Pancreas (tissue), 10 donors: Measurements from ENCODE around the gene TMX2. TPM values are rescaled to one million over a fixed set of nuclear protein-coding genes. Genes with fewer than 3 reads are reported as not detected.

ENCODE experiments used
- ATAC-seq, 4 donors: fragments of 200-7000 bp; cut with Tn5 transposase; one replicate each; pipeline versions ENCODE4 v1.8.0 to v1.9.1; 2020; ENCODE audit warnings: mild to moderate bottlenecking in 4 of 4, moderate library complexity in 4 of 4
- DNase-seq, 6 donors: peaks; one replicate each; pipeline ENCODE4 v3.0.0-alpha.2; 2020
- FAIRE-seq: peaks from 2 replicates; lab custom pipeline; 2012; peaks lifted over from hg19 to GRCh38; lab: Jason Lieb, UNC
- H3K27ac ChIP-seq, 4 donors: fragments of 200-600 bp; sonication (generic); 1 replicate in 3 of 4; 2 replicates in 1 of 4; pipeline versions ENCODE4 v1.5.0 to v1.8.0; 2020
- H3K27me3 ChIP-seq, 4 donors: fragments of 200-600 bp; one replicate each; pipeline ENCODE4 v1.8.0; 2021
- H3K36me3 ChIP-seq, 3 donors: fragments of 200-600 bp; sonication (generic) in 1 of 3; one replicate each; pipeline versions ENCODE4 v1.5.0 to v1.8.0; 2020 to 2021
- H3K4me1 ChIP-seq, 3 donors: fragments of 200-600 bp; one replicate each; pipeline ENCODE4 v1.8.0; 2021
- H3K4me3 ChIP-seq, 4 donors: fragments of 200-600 bp; sonication (generic) in 2 of 4; one replicate each; pipeline versions ENCODE4 v1.5.0 to v1.8.0; 2020 to 2021
- H3K9me3 ChIP-seq, 4 donors: fragments of 200-600 bp; one replicate each; pipeline ENCODE4 v1.8.0; 2021
- CTCF ChIP-seq, 4 donors: fragments of 200-600 bp; sonication (generic) in 3 of 4; IDR thresholded peaks; one replicate each; pipeline versions ENCODE4 v1.5.0 to v1.8.0; 2021; ENCODE audit warnings: antibody characterized with exemption in 4 of 4
- WGBS, 2 donors: extraction: QIAGEN DNeasy Blood & Tissue Kit; methylation state at CpG; one replicate each; pipeline ENCODE4 v1.1.7; 2013; 5-methylcytosine and 5-hydroxymethylcytosine counted together
- intact Hi-C, 3 donors: fragments of 100-400 bp; cut with DNase I; formaldehyde crosslinking; loops; one replicate each; pipeline versions ENCODE4 v1.11.1 to v1.14.2; 2022
- polyA plus RNA-seq, 2 donors: library from polyadenylated mRNA; stranded (reverse); fragments of 200-250 nt; gene quantifications; one replicate each; pipeline ENCODE4 v1.2.3, GENCODE V29; 2013
- total RNA-seq, 6 donors: library from RNA; stranded (reverse); fragmentation: NEBNext Ultra II Directional in 4 of 6; extraction: Animal tissue kit (Norgen Biotek cat#: 25700) in 4 of 6; gene quantifications; one replicate each; pipeline versions ENCODE4 v1.2.1 to v1.2.4, GENCODE V29; 2021 to 2023
- donor health status: healthy with polysubstance abuse.
- donor health status: DM: no; HTN: no; CAD: no; lungs with moderate emphysema.
- donor health status: DM: no; HTN: no; CAD: no.
- donor health status: control.
- donor health status: control.
- donor health status: Bipolar disorder and iron deficiency.
- donor health status: DM: yes; HTN: yes; CAD: no.
- donor health status: DM: no; HTN: no; CAD: no.
- donor health status: DM: no; HTN: no; CAD: no.
- donor health status: DM: yes; HTN: yes; CAD: no.

The TMX2 gene
- total and polyA plus RNA-seq, 8 donors, result 19.8 to 46.4 (median 34.1) TPM

DNA sequence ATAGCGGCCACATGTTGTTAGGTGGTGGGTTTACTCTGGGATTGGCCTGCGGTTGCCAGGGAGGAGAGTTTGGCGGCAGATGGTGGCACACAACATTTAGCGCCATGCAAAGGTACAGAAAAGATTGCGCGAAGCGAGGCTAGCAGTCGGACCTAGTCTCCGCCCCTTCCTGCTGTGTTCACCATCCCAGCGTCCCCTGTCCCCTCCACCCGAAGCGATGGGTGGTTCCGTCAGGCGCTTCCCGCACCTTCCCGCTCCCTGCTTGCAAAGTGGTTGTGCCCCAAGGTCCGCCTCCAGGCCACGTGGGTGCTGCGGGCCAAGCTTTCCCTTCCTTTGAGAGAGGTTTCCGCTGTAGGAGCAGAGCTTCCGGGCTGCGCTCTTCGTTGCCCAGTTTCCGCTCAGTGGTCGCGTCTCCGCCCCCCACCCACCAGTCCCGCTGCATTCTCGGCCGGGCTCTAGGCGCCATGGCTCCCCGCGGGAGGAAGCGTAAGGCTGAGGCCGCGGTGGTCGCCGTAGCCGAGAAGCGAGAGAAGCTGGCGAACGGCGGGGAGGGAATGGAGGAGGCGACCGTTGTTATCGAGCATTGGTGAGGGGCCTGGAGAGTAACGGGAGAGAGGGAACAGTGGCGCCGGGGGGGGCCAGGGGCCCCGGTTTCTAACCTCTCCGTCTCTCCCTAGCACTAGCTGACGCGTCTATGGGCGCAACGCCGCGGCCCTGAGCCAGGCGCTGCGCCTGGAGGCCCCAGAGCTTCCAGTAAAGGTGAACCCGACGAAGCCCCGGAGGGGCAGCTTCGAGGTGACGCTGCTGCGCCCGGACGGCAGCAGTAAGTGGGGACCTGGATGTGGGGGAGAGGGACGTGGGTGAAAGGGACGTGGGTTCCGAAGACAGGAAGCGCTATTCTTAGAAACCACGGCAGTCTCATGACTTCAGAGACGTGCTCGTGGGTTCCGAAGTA is 29.0 kb downstream of the TMX2 start, which contains the start of gene SELENOH:
Gene SELENOH, plus strand, starts transcription at position 360 of the 955 bp plus-strand sequence. Its CDS starts 105 bp downstream, at position 465.
- Histone ChIP-seq H3K4me1 (peaks cover 5 to 10% (median 9%) of the 10 kb centered on the region in 3 donors), H3K27ac (peak within 1 kb of the TSS; percentile 77 to 92 (median 87)), H3K27me3 (no peaks in the 10 kb centered on the region), H3K9me3 (no peaks in the 10 kb centered on the region), H3K36me3 (peaks cover 0 to 21% (median 14%) of the 10 kb centered on the region in 3 donors), H3K4me3 (peak within 1 kb of the TSS; percentile 76 to 91 (median 88))
- FAIRE-seq (no peak), DNase-seq (peak; percentile 89 to 98 (median 96)), ATAC-seq (peak; percentile 99)
- TF ChIP-seq CTCF (IDR thresholded peaks at IDR 0.05), result no peak
- WGBS, 2 donors, result 0 to 1% methylated on average over 69 to 75 of the region's 75 CpGs
- intact Hi-C loops, result no loop called here

- peak overlapping the region; percentile 77 to 92 (median 87) for H3K27ac ChIP-seq
- WGBS, 2 donors, result 3% methylated on average over 10 of the region's 10 CpGs
- intact Hi-C loops, result no loop called here
- peaks cover 0 to 21% (median 14%) of the 10 kb centered on the region in 3 donors for H3K36me3 ChIP-seq
- TF ChIP-seq CTCF (IDR thresholded peaks at IDR 0.05), result no peak
- DNase-seq (no peak), FAIRE-seq (no peak), ATAC-seq (no peak)
- no peaks in the 10 kb centered on the region for H3K27me3 ChIP-seq
- peaks cover 5 to 10% (median 9%) of the 10 kb centered on the region in 3 donors for H3K4me1 ChIP-seq
- H3K9me3 ChIP-seq, result no peaks in the 10 kb centered on the region
- peak overlapping the region; percentile 76 to 91 (median 88) for H3K4me3 ChIP-seq
Measured at GRCh38 chr11:57742087-57742452, 29.7 kb downstream of the TMX2 start.

DNA sequence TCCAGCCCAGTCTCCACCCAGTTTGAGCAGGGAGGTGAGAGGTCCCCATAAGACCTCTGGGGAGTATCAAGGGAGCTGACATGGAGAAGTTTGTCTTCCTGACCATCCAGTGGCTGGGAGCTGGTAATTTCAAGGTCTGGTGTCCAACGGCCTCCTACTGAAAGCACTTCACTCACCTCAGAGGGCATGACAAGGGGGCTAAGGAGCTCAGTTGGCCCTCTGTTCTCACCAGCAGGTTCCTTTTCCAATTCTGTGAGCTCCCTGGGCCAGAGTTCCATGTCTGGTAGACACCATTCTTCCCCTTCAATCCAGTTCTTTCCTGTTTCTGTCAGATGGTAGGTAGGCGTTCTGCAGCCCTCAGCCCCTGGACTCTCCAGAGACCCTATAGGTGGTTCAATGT is 32.0 kb downstream of the TMX2 start:
- H3K9me3 ChIP-seq, result no peaks in the 10 kb centered on the region
- peaks cover 5 to 10% (median 9%) of the 10 kb centered on the region in 3 donors for H3K4me1 ChIP-seq
- TF ChIP-seq CTCF (IDR thresholded peaks at IDR 0.05), result no peak
- no peak overlapping the region for H3K4me3 ChIP-seq
- ATAC-seq (no peak), FAIRE-seq (no peak), DNase-seq (no peak)
- WGBS, 2 donors, result 72 to 84% methylated on average over 2 of the region's 2 CpGs
- no peak overlapping the region for H3K27ac ChIP-seq
- no peaks in the 10 kb centered on the region for H3K27me3 ChIP-seq
- peaks cover 0 to 21% (median 9%) of the 10 kb centered on the region in 3 donors for H3K36me3 ChIP-seq
- intact Hi-C loops, result no loop called here

- intact Hi-C loops, result no loop called here
- FAIRE-seq (no peak), ATAC-seq (no peak), DNase-seq (no peak)
- Histone ChIP-seq H3K4me3 (no peak overlapping the region), H3K27me3 (no peaks in the 10 kb centered on the region), H3K36me3 (peaks cover 0 to 21% (median 9%) of the 10 kb centered on the region in 3 donors), H3K9me3 (no peaks in the 10 kb centered on the region), H3K27ac (no peak overlapping the region), H3K4me1 (peaks cover 5 to 10% (median 9%) of the 10 kb centered on the region in 3 donors)
- no peak for TF ChIP-seq CTCF (IDR thresholded peaks at IDR 0.05)
- WGBS, 2 donors, result 82 to 90% methylated on average over 5 of the region's 5 CpGs
Measured at GRCh38 chr11:57745206-57745605, 32.8 kb downstream of the TMX2 start.
